IPS DF 4.7 (cell line): ENCODE data around the gene PRR36.
"Not testable (repeated sequence)": the region's sequence is repeated elsewhere in the genome, so short reads cannot be mapped to it uniquely, and the experiment has no call there.

Source experiments
- DNase-seq: peaks from one replicate; pipeline ENCODE4 v3.0.0-alpha.2; 2013; ENCODE audit warnings: low spot score; ENCODE audit errors: extremely low read depth

PRR36 gene

GRCh38 chr19:7860714-7861618, 13.2 kb downstream of the PRR36 start:
- no peak for DNase-seq

GRCh38 chr19:7859831-7860713, 14.1 kb downstream of the PRR36 start:
- no peak for DNase-seq

- not testable (repeated sequence) for DNase-seq
Observed at GRCh38 chr19:7859087-7859486, 15.1 kb downstream of the PRR36 start.

GRCh38 chr19:7858109-7858770, 15.9 kb downstream of the PRR36 start:
- no peak for DNase-seq

- no peak for DNase-seq
Observed at GRCh38 chr19:7857727-7858108, 16.5 kb downstream of the PRR36 start.

- DNase-seq: no peak
Observed at GRCh38 chr19:7856679-7857663, 17.2 kb downstream of the PRR36 start.

- no peak for DNase-seq
Observed at GRCh38 chr19:7856109-7856591, 18.0 kb downstream of the PRR36 start.

- no peak for DNase-seq
Observed at GRCh38 chr19:7855426-7856108, 18.6 kb downstream of the PRR36 start.

- DNase-seq: no peak
Observed at GRCh38 chr19:7853770-7854128, 20.4 kb downstream of the PRR36 start.

GRCh38 chr19:7852851-7853769, 21.1 kb downstream of the PRR36 start:
- DNase-seq: no peak

- no peak for DNase-seq
Observed at GRCh38 chr19:7851623-7852500, 22.3 kb downstream of the PRR36 start.

- DNase-seq: no peak
Observed at GRCh38 chr19:7850945-7851622, 23.1 kb downstream of the PRR36 start.

GRCh38 chr19:7850000-7850813, 24.0 kb downstream of the PRR36 start:
- DNase-seq: no peak

- no peak for DNase-seq
Observed at GRCh38 chr19:7849631-7849999, 24.6 kb downstream of the PRR36 start.

- no peak for DNase-seq
Observed at GRCh38 chr19:7848779-7849457, 25.3 kb downstream of the PRR36 start.

GRCh38 chr19:7847664-7848063, 26.5 kb downstream of the PRR36 start:
- DNase-seq: no peak
